ENCODE measurements around the gene REV3L. TPM values are rescaled to one million over a fixed set of nuclear protein-coding genes. Genes with fewer than 3 reads are reported as not detected.

The REV3L gene
- total and polyA plus RNA-seq, 2 of the 13 experiments (the other 11 are each of a cell fraction or from before 2014, with no cell fraction given) = 12.8 to 31.3 TPM

GRCh38 chr6:111439171-111439570, 43.8 kb downstream of the REV3L start (continued):
- TF ChIP-seq PITX1 (CRISPR knock-in tag; IDR thresholded peaks at IDR 0.05) = no peak
- TF ChIP-seq HNRNPLL (IDR thresholded peaks at IDR 0.05; ENCODE audit: low read depth, low read length, poor library complexity, severe bottlenecking) = no peak
- TF ChIP-seq NFRKB (IDR thresholded peaks at IDR 0.05) = no peak
- TF ChIP-seq SNAI1 (CRISPR knock-in tag; IDR thresholded peaks at IDR 0.05; ENCODE audit: borderline replicate concordance) = no peak

GRCh38 chr6:111437573-111437972, 45.4 kb downstream of the REV3L start:
- 94% methylated on average over 2 of the region's 2 CpGs for WGBS (ENCODE audit: low lambda C conversion rate)
- ATAC-seq = no peak; the same call in 2 of the 3 replicates
- H3K9ac ChIP-seq (ENCODE audit: insufficient read depth, low read depth, low read length) = no peak overlapping the region
- no peaks in the 10 kb centered on the region for H4K20me1 ChIP-seq (ENCODE audit: insufficient read depth, low read length)
- in situ Hi-C loops (cut with HindIII; ENCODE audit: extremely low pct_ligation_motif_present, low pct_unique_long_range_greater_than_20kb) = no loop called here
- H3K79me2 ChIP-seq (ENCODE audit: insufficient read depth, low read length) = peaks cover 61% of the 10 kb centered on the region
- peak; percentile 59 for TF ChIP-seq CEBPG (CRISPR knock-in tag; IDR thresholded peaks at IDR 0.05)
- TF ChIP-seq ATF2 (CRISPR knock-in tag; IDR thresholded peaks at IDR 0.05) = no peak
- TF ChIP-seq HNF4A (CRISPR knock-in tag; IDR thresholded peaks at IDR 0.05) = peak; percentile 27; the same call in 1 of the 2 replicates
- peak; percentile 64; the same call in 1 of the 2 replicates for TF ChIP-seq CEBPB (IDR thresholded peaks at IDR 0.05; ENCODE audit: borderline replicate concordance, low read depth, low read length)
- no peak for TF ChIP-seq ZFP62 (CRISPR knock-in tag; IDR thresholded peaks at IDR 0.05)
- no peak for DNase-seq (ENCODE audit: low spot score)
- no peaks in the 10 kb centered on the region for H3K9me3 ChIP-seq (ENCODE audit: low read length)
- peaks cover 4% of the 10 kb centered on the region; the same call in 1 of the 2 replicates for H3K4me1 ChIP-seq (ENCODE audit: insufficient read depth, low read length)
- BruUV-seq (replicated peaks) = no TSS peak
- CTCF ChIA-PET (ENCODE audit: low intra/inter-chr PET ratio, low total read pairs) = no interaction called here
- H3K4me2 ChIP-seq (ENCODE audit: low read depth, low read length) = no peak overlapping the region
- no peak overlapping the region for H3K4me3 ChIP-seq (replicated peaks in 1 of 3; ENCODE audit: insufficient read depth in 1 of 3, low read depth in 2 of 3, low read length in 3 of 3)
- H3K27me3 ChIP-seq (ENCODE audit: control insufficient read depth in 1 of 2, insufficient read depth in 2 of 2, low read length in 2 of 2) = no peaks in the 10 kb centered on the region
- no peak overlapping the region for H3K27ac ChIP-seq (ENCODE audit: extremely low read length, insufficient read depth, low read length)
- FAIRE-seq = no peak
- POLR2A ChIA-PET = no interaction called here
- H3K36me3 ChIP-seq (replicated peaks in 1 of 2; ENCODE audit: control insufficient read depth in 1 of 2, insufficient read depth in 2 of 2, low read length in 2 of 2) = no peaks in the 10 kb centered on the region; a peak in 1 of 5 replicates
- intact Hi-C loops (cut with micrococcal nuclease; ENCODE audit: unreplicated experiment) = no loop called here
- H2AFZ ChIP-seq (ENCODE audit: low read length) = no peak overlapping the region

Data from HepG2 (cell line).